GM18511 (cell line): ENCODE measurements around the gene SMYD2.

Experiments
- ATAC-seq: cut with Tn5 transposase; IDR thresholded peaks from one replicate; pipeline ENCODE4 v1.9.1; 2021; ENCODE audit warnings: mild to moderate bottlenecking, moderate library complexity; ENCODE audit not compliant: unreplicated experiment

The SMYD2 gene

DNA sequence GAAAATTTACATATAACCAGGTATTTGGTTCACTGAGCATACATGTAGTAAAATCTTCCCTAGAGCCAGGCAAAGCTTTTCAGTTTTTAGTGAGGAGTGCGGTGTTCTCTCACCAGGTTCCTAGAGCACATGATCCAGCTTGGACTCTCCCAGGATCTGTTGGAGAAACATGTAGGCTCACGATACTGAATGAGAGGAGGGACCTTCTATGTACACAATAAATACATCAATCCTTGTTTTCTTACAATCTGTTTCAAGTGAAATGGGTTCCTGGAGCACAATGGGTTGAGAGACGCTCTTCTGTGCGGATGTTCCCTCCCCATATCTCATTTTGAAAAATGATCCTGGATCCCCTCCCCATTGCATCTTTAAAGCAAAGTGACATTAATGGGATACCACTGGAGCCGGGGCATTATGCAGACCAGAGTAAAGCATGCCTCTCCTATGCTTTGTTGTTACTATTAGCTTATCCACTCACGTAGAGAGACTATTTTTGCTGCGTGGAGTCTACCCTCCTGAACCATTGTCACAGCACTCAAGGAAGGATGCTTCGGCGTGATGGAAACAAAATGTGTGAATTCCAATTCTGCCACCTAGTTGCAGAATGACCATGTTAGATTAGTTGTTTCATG lies 19.3 kb downstream of the SMYD2 start:
- no peak for ATAC-seq

DNA sequence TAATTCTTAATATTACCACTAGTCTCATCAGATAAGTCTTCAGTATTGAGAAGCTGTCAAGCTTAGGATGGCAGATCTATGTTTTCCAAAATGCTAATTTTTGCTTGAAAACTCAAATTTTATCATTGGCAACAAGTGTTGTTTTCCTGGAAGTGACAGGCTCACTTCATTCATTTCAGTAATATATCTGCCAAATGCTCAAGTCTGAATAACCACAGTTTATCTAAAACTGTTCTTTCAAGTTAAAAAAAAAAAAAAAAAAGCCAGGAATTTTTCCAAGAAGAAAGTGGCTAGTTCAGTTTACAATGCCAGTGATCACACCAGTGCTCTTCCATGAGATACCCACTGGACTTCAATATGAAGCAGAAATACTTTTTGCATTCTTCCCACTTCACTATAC lies 20.6 kb downstream of the SMYD2 start:
- no peak for ATAC-seq

DNA sequence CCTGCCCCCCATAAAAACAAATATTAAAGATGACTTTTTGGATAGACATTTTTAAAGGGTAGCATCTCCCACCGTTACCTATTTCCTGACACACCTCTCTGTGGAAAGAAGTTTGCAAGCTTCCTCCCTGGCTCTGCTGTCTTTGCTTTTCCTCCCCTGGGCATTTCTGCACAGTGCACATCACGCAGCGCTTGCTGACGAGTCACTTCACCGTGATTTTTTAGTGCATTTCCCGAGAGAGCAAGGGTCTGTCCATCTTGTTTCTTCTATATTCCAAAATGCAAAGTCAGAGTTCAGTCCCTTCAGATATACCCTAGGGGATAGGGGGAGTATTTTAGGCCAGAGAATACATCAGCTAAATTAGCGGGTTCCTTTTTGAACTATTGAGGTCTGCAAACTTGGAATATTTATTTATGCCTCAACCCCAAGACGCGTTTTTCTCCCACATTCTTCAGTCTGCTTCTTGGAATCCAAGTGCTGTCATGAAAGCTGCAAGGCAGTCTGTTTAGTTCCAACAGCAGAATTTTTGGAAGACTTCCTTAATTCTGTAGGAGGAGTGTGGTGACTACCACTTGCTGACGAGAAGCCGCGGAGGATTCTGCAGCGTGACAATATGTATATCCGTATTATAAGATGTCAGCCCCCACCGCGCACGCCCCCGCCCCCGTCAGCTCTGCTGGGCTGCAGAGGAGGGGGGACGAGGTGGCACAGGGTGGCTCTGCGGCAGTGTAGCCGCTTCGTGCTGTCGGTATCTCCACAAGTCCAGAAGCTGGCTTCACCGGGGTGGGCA lies 22.4 kb downstream of the SMYD2 start:
- ATAC-seq = no peak

DNA sequence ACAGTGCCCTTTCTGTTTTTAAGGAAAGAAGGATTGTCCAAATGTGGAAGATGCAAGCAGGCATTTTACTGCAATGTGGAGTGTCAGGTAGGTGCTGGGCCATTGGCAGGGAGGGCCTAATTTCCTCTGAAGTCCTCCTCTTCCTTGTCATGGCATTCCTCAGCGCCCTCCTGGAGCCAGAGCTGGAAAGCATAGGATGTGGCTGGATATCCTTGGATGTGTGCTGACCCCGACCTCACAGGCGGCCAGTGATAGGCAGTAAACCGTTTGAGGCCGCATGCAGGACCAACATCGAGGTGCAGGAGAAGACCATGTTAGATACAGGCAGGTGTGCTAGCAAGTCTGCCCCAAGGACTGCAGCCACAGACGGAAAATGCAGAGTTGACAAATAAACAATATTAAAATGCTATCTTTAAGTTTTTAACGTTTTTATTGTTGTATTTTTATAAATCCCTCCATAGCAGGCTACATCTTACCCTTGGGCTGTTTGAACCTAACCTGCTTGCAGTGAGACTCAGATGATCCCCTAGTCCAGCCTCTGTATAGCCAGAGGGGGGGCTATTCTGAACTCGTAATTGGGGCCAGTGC lies 24.3 kb downstream of the SMYD2 start:
- ATAC-seq = no peak

DNA sequence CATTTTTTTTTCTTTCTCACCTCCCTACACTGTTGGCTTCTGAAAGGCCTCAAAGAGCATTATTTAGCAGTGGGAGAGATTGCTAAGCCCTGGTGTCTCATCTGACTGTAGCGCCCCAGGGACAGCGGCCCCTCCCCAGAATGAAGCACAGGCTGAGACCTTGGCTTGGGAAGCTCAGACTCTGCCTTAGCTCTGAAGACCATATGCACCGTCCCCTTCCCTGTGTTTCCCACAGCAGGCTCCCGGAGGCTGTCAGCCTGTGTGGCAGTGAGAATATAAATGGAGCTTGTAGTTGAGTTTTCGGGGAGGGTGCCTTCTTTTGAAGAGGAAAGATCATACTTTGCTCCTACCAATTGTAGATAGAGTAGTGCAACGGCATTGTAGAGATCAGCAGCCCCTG lies 25.3 kb downstream of the SMYD2 start:
- ATAC-seq = no peak

DNA sequence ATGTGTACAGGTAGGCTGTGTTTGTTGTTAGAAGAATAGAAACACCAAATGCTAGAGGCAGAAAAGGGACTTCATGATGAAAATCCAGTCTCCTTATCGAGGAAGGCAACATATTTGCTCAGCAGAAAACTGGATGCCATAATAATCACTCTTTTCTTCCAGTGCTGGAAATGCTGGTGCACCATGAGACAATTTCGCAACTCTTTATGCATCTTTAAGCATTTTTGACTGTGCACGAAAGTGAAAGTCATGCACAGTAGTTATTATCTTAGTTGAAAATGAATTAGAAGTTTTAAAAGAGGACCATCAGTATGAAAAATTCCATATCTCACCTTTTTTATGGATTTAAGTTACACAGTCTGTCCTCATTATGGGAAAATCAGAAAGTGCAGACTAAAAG lies 29.1 kb downstream of the SMYD2 start:
- ATAC-seq = peak; percentile 58

DNA sequence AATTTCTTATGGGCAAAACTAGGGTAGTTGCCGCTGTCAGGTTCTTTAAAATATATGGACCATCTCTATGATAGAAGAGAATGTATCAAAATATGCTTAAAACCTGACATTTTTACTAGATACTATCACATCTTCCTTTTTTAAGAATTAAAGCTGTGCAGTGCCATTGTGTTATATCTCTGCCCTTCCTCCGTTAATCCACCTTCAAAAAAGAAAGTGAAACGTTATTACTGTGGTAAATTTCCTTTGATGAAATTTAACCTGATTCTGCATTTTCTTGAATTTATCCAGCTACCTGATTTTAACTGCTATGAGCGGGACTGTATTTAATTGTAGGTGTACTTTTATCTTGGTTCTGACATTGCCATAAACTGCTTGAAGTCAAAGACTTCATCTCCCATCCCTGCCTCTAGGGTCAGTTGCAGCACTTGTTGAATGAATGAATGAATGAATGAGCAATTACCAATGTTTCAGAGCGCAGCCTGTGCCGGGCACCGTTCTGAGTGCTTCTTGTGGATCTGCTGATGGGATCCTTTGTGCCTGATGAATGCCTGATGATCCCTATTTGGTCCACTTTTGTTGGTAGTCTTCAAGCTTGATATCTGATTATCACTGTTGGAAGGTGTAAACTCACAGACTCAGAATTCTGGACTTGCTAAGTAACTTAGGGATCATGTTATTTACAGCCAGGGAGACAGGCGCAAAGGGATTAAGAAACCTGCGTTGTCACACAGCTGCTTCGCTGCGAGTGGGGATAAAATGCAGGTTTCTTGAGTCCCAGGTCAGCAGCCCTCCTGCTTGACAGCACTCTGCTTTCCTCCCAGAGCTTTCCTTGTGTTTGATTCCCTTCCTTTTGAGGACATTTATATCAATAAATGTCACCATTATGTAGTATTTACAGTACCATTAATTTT lies 30.1 kb downstream of the SMYD2 start:
- ATAC-seq = no peak

DNA sequence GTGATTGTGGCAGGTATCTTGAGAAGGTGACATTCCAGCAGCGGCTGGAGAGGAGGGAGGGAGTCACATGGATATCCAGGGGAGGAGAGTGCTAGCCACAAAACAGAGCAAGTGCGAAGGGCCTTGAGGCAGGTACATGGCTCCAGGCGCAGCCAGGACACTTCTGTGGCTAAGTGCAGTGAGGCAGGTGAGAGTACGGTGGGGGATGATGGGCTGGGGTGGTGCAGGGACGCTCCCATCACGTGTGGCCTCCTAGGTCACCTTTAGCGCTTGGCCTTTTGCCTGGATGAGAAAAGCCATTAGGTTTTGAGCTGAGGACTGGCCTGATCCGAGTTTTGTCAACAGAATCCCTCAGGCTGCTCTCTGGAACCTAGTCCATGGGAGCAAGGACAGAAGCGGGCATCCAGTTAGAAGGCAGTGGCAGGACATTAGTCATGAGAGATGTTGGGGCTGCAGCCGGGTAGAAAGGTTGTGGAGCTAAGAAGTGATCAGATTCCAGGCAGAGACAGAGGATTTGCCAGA lies 31.6 kb downstream of the SMYD2 start:
- ATAC-seq = no peak

DNA sequence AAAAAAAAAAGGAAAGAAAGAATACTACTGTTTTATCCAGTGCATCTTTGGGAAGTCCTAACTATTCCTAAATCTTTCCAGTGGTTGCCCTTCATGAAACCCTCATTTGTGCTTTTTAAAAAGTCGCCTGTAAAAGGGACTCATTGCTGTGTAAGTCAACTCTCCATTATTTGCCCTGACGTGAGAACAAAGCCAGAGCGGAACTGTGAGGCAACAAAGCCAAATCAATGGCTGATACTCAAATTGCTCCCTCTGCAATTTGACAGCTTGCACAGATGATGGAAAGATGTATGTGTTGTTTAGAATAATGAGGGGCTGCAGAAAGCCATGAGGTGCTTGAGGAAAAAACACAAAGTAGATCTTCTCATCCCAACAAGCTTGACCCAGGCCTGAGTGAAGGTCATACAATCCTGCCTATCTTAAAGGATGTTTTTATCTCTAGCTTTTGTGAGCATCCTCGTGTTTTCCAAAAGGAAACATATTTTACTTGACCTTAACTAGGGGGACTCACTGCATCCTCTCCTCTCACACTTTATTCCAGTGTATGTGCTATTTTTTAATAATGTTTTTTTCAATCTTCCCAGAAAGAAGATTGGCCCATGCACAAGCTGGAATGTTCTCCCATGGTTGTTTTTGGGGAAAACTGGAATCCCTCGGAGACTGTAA lies 33.4 kb downstream of the SMYD2 start:
- no peak for ATAC-seq

DNA sequence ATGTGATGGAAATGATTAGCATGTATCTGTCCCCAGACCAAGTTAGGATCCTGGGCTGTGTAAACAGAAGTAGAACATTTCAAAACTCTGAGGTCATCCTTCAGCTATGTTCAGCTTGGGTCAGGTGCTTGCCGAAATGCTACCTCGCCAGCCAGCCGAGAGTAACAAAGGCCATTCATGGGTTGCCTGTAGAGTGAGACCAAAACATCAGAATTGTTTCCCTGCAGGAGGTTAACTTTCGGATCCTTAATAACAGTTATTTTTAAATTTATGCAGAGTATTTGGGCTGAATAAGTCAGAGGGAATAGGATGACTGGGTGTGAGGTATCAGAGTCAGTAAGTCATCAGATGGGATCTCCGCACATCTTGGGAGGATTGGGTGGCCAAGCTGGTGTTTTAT lies 35.6 kb downstream of the SMYD2 start:
- ATAC-seq = no peak

DNA sequence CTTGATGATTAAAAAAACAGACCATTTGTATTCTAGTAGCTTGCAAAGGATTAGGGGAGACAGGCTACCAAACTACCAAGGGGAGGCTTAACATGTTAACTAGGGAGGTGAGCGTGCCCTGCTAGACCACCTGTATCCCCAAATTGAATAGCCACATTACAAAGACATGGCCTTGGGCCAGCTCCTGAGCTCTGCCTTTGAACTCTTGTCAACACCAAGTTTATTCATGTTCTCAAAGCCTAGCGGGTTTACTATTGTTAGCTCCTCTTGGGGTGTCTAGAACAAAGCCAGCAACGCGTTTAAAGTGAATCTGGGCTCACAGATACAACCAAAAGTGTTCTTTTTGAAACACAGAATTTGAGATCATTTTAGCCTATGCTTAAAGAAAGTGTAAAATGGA lies 36.3 kb downstream of the SMYD2 start:
- ATAC-seq = no peak

DNA sequence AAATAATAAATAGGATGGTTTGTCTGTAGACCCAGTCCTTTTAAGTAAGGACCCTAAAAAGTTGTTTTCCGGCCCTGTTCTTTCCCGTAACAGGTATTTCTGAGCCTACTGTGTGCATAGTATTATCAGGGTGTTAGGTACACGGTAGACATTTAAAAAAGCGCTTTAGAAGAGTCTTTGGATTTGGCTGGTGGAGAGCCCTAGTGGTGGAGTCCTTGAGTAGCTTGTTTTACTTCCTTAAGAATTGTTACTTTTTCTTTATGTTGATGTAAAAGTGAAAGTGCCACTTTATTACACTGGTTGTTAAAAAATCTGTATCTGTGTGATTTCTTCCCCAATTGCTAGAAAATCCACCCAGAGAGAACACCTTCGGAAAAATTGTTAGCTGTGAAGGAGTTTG lies 36.8 kb downstream of the SMYD2 start:
- no peak for ATAC-seq

DNA sequence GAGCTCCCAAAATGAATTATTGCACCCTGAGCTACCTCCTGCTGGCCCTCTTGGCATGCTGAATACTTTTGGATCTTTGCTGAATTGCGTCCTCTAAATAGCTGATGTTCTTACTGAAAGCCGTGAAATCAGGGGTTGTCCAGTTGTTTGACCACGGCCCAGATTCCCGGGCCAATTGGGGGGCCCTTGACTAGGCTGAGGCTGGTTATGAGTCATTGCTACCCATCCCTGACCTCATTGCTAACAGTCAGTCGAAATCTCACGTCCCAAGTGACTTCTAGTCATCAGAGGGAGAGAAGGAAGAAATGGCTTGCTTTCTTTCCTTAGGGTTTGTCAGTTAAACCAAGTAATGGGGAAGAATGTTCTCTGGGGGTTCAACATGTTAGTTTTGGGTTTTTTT lies 37.4 kb downstream of the SMYD2 start:
- ATAC-seq = peak; percentile 51

DNA sequence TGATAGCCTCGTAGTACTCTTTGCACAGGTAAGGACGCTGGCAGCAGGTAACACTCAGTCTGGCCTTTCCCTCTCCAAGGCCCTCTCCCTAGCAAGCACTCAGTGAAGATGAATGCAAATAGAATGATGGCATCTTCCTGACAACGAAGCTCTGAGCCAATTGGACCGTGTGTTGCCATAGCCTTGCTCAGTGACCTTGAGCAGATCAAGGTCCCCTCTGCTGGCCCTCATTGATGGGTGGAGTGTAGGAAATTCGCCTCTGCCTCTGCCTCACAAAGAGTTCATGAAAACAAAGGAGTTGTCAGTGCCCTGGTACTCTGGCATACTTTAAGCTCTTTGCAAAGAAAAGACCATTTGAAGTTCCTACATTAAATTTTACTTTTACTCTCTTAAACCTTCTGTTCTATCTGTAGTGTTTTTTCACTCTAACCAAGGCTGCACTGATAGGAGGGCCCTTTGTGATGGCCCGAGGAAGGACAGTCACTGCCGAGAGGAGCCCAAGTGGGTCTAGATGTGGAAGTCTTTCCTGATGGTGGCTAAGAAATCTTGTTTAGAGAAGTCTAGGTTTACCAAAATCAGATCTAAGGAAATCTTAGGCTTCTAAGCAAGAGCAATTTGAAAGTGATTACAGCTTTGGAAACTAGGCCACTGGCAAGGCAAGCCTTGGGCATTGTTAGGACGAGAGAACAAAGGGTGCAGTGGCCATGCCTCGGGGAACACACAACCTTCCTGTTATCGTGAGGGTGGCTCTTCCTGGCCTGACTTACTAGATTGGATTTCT lies 38.2 kb downstream of the SMYD2 start:
- no peak for ATAC-seq

DNA sequence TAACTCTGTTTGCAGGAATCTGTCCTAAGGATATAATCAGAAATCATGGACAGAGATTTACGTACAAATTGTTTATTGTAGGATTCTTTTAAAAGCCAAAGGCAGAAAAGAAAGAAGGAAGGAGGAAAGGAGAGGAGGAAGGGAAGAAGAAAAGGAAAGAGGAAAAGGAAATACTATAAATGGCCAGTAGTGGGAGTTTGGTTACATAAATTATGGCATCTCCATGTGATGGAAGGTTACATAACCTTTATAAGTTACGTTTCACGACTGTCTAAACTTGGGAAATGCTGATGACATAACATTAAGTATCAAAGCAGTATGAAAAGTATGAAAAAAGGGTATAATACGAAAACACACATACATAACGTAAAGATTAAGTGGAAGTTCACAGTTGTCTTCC lies 39.0 kb downstream of the SMYD2 start:
- no peak for ATAC-seq

DNA sequence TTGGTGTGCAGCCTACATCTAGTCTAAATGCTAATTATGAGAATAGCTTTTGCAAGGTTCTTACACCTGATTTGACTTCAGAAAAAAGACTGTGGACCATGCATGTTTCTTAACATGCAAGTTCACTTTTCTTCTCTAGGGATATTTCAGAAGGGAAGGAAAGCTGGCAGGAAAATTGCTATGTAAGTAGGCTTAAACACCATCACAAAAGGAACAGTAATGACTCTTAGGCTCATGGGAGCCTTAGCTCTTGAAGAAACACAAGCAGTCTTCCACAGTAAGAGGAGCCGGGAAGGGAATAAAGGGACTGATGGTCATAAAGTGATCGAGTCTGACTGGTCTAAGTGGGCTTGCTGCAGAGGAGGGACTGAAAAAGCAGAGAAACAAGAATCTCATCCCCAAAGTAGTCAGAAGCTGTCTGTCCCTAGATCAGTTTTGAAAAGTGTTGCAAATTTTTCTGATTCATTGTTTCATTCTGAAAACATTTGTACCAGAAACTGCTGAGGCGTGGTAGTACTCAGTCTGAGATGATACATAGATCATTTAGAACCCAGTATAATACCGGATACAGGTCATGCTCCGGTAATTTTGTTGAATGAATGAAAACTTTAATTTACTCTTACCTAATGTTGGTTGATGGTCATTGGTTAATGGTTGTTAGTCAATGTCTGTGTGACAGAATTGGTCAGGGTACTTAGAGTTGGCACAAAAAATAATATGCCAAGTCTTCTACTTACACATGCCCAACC lies 40.9 kb downstream of the SMYD2 start:
- ATAC-seq = peak; percentile 84

DNA sequence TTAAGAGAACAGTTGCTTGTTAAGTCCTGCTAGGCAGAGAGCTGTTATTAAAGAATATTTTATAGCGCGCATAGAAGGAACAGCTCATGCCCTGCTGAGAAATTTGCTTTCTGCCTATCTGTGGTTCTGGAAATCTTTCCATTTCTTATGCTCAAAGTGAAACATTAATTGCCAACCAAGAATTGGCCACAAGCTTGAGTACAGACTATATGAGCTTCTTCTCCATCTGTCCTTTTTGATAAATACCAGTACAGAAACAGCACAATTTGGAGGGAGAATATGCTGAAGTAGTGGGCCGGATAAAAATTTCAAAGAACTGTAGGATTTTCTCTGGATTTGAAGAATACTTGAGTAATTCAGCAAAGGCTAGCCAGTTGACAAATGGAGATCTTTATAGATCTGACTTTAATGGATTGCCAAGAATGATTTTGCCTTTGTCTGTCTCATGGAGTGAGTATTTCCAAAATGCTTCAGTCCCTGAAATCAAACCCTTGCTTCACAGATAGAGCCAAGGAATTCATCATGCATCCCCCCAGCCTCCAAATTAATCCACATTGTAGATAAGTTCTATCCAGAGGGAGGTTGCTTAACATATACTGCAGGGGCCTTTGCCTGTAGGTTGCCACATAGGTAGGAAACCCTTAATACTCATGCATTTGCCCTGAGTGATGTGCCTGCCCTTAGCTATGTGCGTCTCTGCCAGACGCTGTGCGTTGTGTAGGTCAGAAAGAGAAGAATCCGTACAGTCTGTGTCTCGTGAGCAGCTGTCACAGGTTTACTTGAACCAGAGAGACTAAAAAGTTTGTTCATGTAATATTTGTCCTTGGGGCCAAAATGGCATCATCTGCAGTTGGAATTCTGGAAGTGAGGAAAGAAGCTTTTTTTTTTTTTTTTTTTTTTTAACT lies 44.2 kb downstream of the SMYD2 start:
- ATAC-seq = no peak

DNA sequence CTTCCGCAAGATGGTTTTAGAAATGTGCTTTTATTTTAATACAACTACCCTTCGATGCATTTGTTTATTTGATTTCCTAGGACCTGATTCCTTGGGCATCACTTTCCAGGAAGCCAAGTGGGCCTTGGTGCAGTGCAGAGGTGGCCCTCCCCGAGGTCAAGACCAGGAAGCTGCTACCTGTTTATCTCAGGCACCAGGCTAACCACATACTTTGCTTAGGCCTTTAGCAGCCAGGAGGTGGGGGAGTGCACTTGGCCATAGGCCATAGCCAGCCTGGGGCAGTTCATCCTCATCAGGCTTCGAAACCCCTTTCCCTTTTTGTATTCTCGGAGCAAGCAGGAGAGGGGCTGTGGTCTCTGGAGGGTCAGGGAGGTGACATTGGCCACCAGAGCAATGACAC lies 45.4 kb downstream of the SMYD2 start:
- peak; percentile 40 for ATAC-seq
